OCI-M1 (cell line): ENCODE measurements around the gene CLDN16.

Source experiments
- DNase-seq: peaks from one replicate; lab custom pipeline; 2025; lab: John Stamatoyannopoulos, UW

CLDN16 gene

GRCh38 chr3:190442240-190442639 lies 54.3 kb downstream of the CLDN16 start:
- no peak for DNase-seq

- DNase-seq: peak; percentile 66
Observed at GRCh38 chr3:190443257-190443656, 55.3 kb downstream of the CLDN16 start.

- DNase-seq: no peak
Observed at GRCh38 chr3:190444006-190444405, 56.0 kb downstream of the CLDN16 start.

GRCh38 chr3:190444576-190445145 lies 56.7 kb downstream of the CLDN16 start:
- no peak for DNase-seq

- no peak for DNase-seq
Observed at GRCh38 chr3:190446573-190447279, 58.8 kb downstream of the CLDN16 start.

GRCh38 chr3:190448256-190448655 lies 60.3 kb downstream of the CLDN16 start:
- DNase-seq: no peak

- DNase-seq: no peak
Observed at GRCh38 chr3:190449801-190450200, 61.8 kb downstream of the CLDN16 start, which contains the start of gene TMEM207. Gene TMEM207, minus strand, starts transcription at chr3:190449901. Its CDS starts 92 bp downstream, at chr3:190449809.

- DNase-seq: no peak
Observed at GRCh38 chr3:190455828-190456227, 67.9 kb downstream of the CLDN16 start.

GRCh38 chr3:190456770-190457169 lies 68.8 kb downstream of the CLDN16 start:
- DNase-seq: no peak

- DNase-seq: peak; percentile 39
Observed at GRCh38 chr3:190458040-190458439, 70.1 kb downstream of the CLDN16 start.
